ENCODE results near the gene ARHGAP25. TPM values are rescaled to one million over a fixed set of nuclear protein-coding genes. Genes with fewer than 3 reads are reported as not detected.
A peak's percentile ranks its signal among the peaks of the same experiment; 100 is the strongest.

ARHGAP25 gene
- total RNA-seq, 4 donors from 2014 or later, result 2.2 to 11.6 (median 7.2) TPM

DNA sequence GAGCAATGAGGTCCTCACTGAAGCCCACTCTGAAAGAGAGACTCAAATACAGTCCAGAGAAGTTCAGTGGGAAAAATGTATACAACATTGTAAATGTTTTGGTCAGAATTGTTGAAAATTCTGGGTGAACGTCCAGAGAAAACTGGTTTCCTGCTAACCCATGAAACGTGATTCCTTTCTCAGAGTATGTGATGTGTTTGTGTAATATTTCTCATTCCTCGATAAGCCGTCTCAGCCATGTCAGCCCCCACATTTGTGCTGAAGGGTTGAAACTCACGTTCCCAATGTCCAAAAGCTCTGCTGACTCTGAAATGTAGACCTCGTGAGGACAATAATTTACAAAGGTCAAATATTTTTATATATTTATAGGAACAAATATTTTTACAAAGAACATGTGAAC is 84.9 kb downstream of the ARHGAP25 start:
- Histone ChIP-seq H3K4me3 (no peak overlapping the region), H3K27me3 (no peaks in the 10 kb centered on the region), H3K27ac (no peak overlapping the region), H3K9me3 (no peaks in the 10 kb centered on the region), H3K36me3 (no peaks in the 10 kb centered on the region), H3K4me1 (no peaks in the 10 kb centered on the region)
- TF ChIP-seq POLR2AphosphoS5 (IDR thresholded peaks at IDR 0.05) (no peak), POLR2A (IDR thresholded peaks at IDR 0.05) (no peak), EP300 (IDR thresholded peaks at IDR 0.05; ENCODE audit: low read depth) (no peak)
- TF ChIP-seq, protein P1, sequence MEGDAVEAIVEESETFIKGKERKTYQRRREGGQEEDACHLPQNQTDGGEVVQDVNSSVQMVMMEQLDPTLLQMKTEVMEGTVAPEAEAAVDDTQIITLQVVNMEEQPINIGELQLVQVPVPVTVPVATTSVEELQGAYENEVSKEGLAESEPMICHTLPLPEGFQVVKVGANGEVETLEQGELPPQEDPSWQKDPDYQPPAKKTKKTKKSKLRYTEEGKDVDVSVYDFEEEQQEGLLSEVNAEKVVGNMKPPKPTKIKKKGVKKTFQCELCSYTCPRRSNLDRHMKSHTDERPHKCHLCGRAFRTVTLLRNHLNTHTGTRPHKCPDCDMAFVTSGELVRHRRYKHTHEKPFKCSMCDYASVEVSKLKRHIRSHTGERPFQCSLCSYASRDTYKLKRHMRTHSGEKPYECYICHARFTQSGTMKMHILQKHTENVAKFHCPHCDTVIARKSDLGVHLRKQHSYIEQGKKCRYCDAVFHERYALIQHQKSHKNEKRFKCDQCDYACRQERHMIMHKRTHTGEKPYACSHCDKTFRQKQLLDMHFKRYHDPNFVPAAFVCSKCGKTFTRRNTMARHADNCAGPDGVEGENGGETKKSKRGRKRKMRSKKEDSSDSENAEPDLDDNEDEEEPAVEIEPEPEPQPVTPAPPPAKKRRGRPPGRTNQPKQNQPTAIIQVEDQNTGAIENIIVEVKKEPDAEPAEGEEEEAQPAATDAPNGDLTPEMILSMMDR (IDR thresholded peaks at IDR 0.05), result no peak
- no peak for DNase-seq
- 79 to 84% methylated on average over 6 of the region's 6 CpGs for WGBS, 2 donors (ENCODE audit: low coverage in 1 of 2)
- in situ Hi-C loops (cut with MboI; ENCODE audit: low pct_ligation_motif_present in 1 of 4, low pct_unique_long_range_greater_than_20kb in 1 of 4, low sequenced_read_pairs in 3 of 4) (no loop called here), intact Hi-C loops (cut with DNase I; ENCODE audit: low total_unique reads) (no loop called here)

DNA sequence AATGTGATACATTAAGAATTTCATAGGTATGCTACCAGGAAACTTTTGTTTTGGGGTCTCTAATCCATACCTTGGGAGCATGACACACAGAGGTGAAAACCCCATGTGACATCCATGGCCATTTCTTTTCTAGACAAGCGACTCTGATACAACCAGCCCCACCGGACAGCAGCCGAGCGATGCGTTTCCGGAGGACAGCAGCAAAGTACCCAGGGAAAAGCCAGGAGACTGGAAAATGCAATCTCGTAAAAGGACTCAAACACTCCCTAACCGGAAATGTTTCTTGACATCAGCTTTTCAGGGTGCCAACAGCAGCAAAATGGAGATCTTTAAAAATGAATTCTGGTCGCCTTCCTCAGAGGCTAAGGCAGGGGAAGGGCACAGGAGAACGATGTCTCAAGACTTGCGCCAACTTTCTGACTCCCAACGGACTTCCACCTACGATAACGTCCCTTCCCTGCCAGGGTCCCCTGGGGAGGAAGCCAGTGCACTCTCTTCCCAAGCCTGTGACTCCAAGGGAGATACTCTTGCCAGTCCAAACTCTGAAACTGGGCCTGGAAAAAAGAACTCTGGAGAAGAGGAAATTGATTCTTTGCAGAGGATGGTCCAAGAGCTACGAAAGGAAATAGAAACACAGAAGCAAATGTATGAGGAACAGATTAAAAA is 87.7 kb downstream of the ARHGAP25 start:
- Histone ChIP-seq H3K4me1 (no peaks in the 10 kb centered on the region), H3K4me3 (no peak overlapping the region), H3K27me3 (no peaks in the 10 kb centered on the region), H3K9me3 (no peaks in the 10 kb centered on the region), H3K27ac (no peak overlapping the region), H3K36me3 (no peaks in the 10 kb centered on the region)
- 93% methylated on average over 15 of the region's 15 CpGs; no CpG with 5 or more reads in 1 of the 2 donors for WGBS, 2 donors (ENCODE audit: low coverage in 1 of 2)
- TF ChIP-seq, protein P1 (IDR thresholded peaks at IDR 0.05), result no peak
- TF ChIP-seq EP300 (IDR thresholded peaks at IDR 0.05; ENCODE audit: low read depth), result no peak
- in situ Hi-C loops (cut with MboI; ENCODE audit: low pct_ligation_motif_present in 1 of 4, low pct_unique_long_range_greater_than_20kb in 1 of 4, low sequenced_read_pairs in 3 of 4) (no loop called here), intact Hi-C loops (cut with DNase I; ENCODE audit: low total_unique reads) (no loop called here)
- DNase-seq, result no peak

DNA sequence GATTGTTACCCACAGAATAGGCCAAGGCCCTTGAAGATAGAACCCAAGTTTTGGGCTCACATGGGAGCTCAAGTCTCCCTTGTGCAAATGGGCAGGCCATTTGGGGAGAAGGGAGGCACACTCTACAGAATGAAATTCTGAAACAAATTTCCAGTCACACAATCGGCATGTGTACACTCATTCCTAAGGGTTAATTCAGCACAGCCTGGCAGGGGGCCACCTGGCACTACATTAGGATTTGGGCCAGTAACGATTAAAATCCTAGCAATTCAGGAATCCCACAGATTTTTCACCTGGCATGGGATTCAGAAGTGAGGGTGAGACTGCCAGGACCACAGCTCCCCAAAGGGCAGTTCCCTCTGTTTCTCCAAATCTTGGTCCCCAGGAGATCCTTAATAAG is 90.2 kb downstream of the ARHGAP25 start:
- peaks cover 13 to 17% (median 16%) of the 10 kb centered on the region in 4 donors for H3K4me1 ChIP-seq
- H3K9me3 ChIP-seq, result no peaks in the 10 kb centered on the region
- intact Hi-C loops (cut with DNase I; ENCODE audit: low total_unique reads), result no loop called here
- 72% methylated on average over 2 of the region's 2 CpGs; no CpG with 5 or more reads in 1 of the 2 donors for WGBS, 2 donors (ENCODE audit: low coverage in 1 of 2)
- H3K36me3 ChIP-seq, result no peaks in the 10 kb centered on the region
- H3K4me3 ChIP-seq, result no peak overlapping the region
- no peak for DNase-seq
- no peak overlapping the region for H3K27ac ChIP-seq
- no peaks in the 10 kb centered on the region for H3K27me3 ChIP-seq
- TF ChIP-seq POLR2A (IDR thresholded peaks at IDR 0.05) (no peak), POLR2AphosphoS5 (IDR thresholded peaks at IDR 0.05) (no peak)
- in situ Hi-C loops (cut with MboI; ENCODE audit: low pct_ligation_motif_present in 1 of 4, low pct_unique_long_range_greater_than_20kb in 1 of 4, low sequenced_read_pairs in 3 of 4), result no loop called here

DNA sequence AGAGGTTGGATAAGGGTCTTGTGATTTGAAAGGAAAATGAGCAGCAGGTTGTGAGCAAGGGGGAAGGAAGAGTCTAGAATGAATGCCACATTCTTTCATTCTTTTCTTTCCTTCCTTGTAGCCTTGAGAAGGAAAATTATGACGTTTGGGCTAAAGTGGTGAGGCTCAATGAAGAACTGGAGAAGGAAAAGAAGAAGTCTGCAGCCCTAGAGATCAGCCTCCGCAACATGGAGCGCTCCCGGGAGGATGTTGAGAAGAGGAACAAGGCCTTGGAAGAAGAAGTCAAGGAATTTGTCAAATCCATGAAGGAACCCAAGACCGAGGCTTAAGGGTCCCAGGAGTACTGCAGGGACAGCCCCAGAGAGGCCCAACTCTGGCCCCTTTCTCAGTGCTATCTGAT is 91.3 kb downstream of the ARHGAP25 start:
- H3K36me3 ChIP-seq, result no peaks in the 10 kb centered on the region
- H3K4me3 ChIP-seq, result no peak overlapping the region
- intact Hi-C loops (cut with DNase I; ENCODE audit: low total_unique reads), result no loop called here
- no peak overlapping the region for H3K27ac ChIP-seq
- DNase-seq, result no peak
- H3K9me3 ChIP-seq, result no peaks in the 10 kb centered on the region
- WGBS, 2 donors (ENCODE audit: low coverage in 1 of 2), result 77 to 86% methylated on average over 5 of the region's 5 CpGs
- TF ChIP-seq EP300 (IDR thresholded peaks at IDR 0.05; ENCODE audit: low read depth), result no peak
- H3K4me1 ChIP-seq, result peaks cover 14 to 20% (median 16%) of the 10 kb centered on the region in 4 donors
- in situ Hi-C loops (cut with MboI; ENCODE audit: low pct_ligation_motif_present in 1 of 4, low pct_unique_long_range_greater_than_20kb in 1 of 4, low sequenced_read_pairs in 3 of 4), result no loop called here
- no peaks in the 10 kb centered on the region for H3K27me3 ChIP-seq

DNA sequence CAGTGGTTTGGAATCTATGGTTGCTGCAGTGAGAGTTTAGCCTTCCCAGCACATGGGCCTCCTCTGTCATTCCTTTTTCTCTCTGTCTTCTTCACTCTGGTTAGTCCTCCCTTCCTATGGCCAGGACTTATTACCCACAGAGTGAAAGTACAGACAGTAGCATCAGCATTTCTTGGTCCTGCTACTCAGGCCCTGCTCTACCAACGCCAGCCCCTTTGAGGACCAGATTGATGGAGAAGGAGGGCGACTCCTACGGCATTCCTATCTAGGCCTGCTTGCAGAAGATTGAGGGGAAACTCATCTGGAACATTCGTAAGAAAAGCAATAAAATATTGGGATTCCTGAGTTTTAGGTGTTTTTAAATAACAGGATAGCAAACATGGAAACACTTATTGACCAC is 93.1 kb downstream of the ARHGAP25 start:
- no peaks in the 10 kb centered on the region for H3K9me3 ChIP-seq
- H3K4me1 ChIP-seq, result peaks cover 21 to 35% (median 25%) of the 10 kb centered on the region in 4 donors
- no peaks in the 10 kb centered on the region for H3K36me3 ChIP-seq
- no peak overlapping the region for H3K4me3 ChIP-seq
- no peaks in the 10 kb centered on the region for H3K27me3 ChIP-seq
- intact Hi-C loops (cut with DNase I; ENCODE audit: low total_unique reads), result no loop called here
- in situ Hi-C loops (cut with MboI; ENCODE audit: low pct_ligation_motif_present in 1 of 4, low pct_unique_long_range_greater_than_20kb in 1 of 4, low sequenced_read_pairs in 3 of 4), result no loop called here
- DNase-seq, result no peak
- H3K27ac ChIP-seq, result peak overlapping the region in 1 of 4 donors; percentile 80
- WGBS, 2 donors (ENCODE audit: low coverage in 1 of 2), result 83 to 91% methylated on average over 1 to 4 of the region's 4 CpGs
- TF ChIP-seq POLR2AphosphoS5 (IDR thresholded peaks at IDR 0.05), result no peak
- no peak for TF ChIP-seq POLR2A (IDR thresholded peaks at IDR 0.05)
- TF ChIP-seq, protein P1 (IDR thresholded peaks at IDR 0.05), result no peak
- no peak for TF ChIP-seq EP300 (IDR thresholded peaks at IDR 0.05; ENCODE audit: low read depth)
